HUES48 (cell line): ENCODE results near the gene PCNX2.

ENCODE experiments used
- H3K27ac ChIP-seq: one replicate; pipeline ENCODE4 v1.7.0; 2013; ENCODE audit warnings: low read depth, low read length, inconsistent platforms
- H3K27me3 ChIP-seq: 2 replicates; pipeline ENCODE4 v1.6.1; 2013; ENCODE audit warnings: mild to moderate bottlenecking, low read length; ENCODE audit not compliant: control insufficient read depth, insufficient read depth
- H3K36me3 ChIP-seq: 2 replicates; pipeline ENCODE4 v1.6.1; 2013; ENCODE audit warnings: low read length; ENCODE audit not compliant: control insufficient read depth, insufficient read depth
- H3K4me1 ChIP-seq: 2 replicates; pipeline ENCODE4 v1.6.1; 2013; ENCODE audit warnings: mild to moderate bottlenecking, low read length; ENCODE audit not compliant: control insufficient read depth, insufficient read depth
- H3K4me3 ChIP-seq: 2 replicates; pipeline ENCODE4 v1.5.1; 2013; ENCODE audit warnings: mild to moderate bottlenecking, low read depth, low read length
- H3K9ac ChIP-seq: 2 replicates; pipeline ENCODE4 v1.6.1; 2013; ENCODE audit warnings: mild to moderate bottlenecking, low read depth, low read length, moderate library complexity
- H3K9me3 ChIP-seq: 2 replicates; pipeline ENCODE4 v1.6.1; 2013; ENCODE audit warnings: low read length; ENCODE audit not compliant: control insufficient read depth, insufficient read depth

Gene PCNX2

DNA sequence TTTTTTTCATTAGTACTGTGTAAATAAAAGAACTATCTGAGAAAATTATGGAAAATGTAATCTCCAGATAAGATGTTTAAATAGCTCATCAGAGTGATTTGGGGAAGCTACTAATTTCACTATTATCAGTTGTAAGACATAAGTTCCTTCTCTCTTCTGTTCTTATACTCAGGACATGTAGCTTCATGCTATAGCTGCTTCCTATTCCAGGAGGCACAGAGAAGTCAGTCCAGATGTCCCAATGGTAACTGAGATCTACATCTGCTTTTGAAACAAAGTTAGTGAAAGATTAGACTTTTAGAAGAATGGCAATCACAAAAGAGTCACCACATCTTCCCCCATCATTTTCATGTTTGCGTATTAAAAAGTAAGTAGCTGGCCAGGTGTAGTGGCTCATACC lies 37.6 kb upstream of the PCNX2 start:
- H3K4me1 ChIP-seq = peaks cover 24% of the 10 kb centered on the region
- H3K27me3 ChIP-seq = peaks cover 18% of the 10 kb centered on the region
- H3K9me3 ChIP-seq = no peaks in the 10 kb centered on the region
- no peaks in the 10 kb centered on the region for H3K36me3 ChIP-seq
- no peak overlapping the region for H3K9ac ChIP-seq
- no peak overlapping the region for H3K4me3 ChIP-seq
- H3K27ac ChIP-seq = no peak overlapping the region

DNA sequence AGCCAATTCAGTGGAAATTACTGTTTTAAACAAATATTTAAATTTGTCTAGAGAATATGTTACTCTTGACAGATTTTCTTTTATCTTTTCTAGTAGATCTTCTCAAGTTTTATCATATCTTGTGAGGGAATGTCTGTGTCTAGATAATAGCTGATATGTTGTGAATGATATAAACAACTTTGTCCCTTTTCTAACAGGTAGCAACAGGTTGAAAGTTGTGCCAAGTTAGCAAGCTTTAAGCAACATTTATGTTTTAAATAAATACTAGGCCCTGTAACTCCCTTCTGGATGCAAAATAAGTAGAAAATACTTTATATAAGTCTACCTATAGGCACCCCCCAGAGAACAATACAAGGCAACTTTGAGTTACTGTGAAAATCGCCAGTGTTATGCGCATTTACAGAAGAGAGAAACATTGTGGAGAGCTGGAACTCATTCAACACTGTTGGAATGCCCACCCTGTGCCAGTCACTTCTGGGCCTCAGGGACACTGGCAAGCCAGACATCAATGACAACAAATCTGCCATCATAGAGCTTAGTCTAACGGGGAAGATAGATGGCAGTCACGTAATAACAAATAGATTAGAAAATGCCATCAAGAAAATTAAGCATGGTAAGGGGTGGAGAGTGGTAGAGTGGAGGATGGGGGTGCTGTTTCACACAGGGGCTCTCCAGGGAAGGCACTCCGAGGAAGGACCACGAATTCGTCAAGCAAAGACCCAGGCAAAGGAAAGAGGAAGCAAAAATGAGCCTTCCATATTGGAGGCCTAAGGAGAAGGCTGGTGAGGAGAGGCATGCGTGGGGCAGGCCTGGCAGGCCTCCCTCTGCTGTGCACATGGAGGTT lies 36.4 kb upstream of the PCNX2 start:
- H3K4me3 ChIP-seq = no peak overlapping the region
- no peak overlapping the region for H3K27ac ChIP-seq
- peaks cover 20% of the 10 kb centered on the region for H3K27me3 ChIP-seq
- no peaks in the 10 kb centered on the region for H3K9me3 ChIP-seq
- no peak overlapping the region for H3K9ac ChIP-seq
- no peaks in the 10 kb centered on the region for H3K36me3 ChIP-seq
- H3K4me1 ChIP-seq = peaks cover 17% of the 10 kb centered on the region

DNA sequence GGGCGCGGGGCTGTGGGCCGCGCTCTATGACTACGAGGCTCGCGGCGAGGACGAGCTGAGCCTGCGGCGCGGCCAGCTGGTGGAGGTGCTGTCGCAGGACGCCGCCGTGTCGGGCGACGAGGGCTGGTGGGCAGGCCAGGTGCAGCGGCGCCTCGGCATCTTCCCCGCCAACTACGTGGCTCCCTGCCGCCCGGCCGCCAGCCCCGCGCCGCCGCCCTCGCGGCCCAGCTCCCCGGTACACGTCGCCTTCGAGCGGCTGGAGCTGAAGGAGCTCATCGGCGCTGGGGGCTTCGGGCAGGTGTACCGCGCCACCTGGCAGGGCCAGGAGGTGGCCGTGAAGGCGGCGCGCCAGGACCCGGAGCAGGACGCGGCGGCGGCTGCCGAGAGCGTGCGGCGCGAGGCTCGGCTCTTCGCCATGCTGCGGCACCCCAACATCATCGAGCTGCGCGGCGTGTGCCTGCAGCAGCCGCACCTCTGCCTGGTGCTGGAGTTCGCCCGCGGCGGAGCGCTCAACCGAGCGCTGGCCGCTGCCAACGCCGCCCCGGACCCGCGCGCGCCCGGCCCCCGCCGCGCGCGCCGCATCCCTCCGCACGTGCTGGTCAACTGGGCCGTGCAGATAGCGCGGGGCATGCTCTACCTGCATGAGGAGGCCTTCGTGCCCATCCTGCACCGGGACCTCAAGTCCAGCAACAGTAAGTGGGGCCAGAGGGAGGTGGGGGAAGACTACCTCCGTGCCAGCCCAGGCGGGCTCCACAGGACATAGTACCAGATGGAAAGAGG lies 32.8 kb upstream of the PCNX2 start:
- Histone ChIP-seq H3K9ac (peak overlapping the region; percentile 74), H3K9me3 (no peaks in the 10 kb centered on the region), H3K27ac (no peak overlapping the region), H3K27me3 (peaks cover 34% of the 10 kb centered on the region), H3K36me3 (no peaks in the 10 kb centered on the region), H3K4me3 (peak overlapping the region; percentile 79), H3K4me1 (peaks cover 17% of the 10 kb centered on the region)

GRCh38 chr1:233327651-233328141 lies 32.2 kb upstream of the PCNX2 start, which contains the start of gene MAP3K21:
Gene MAP3K21, plus strand, starts transcription at chr1:233327724. Its CDS starts 305 bp downstream, at chr1:233328029.
- Histone ChIP-seq H3K4me3 (peak within 1 kb of the TSS; percentile 79), H3K4me1 (peaks cover 17% of the 10 kb centered on the region), H3K27me3 (peaks cover 34% of the 10 kb centered on the region), H3K9me3 (no peaks in the 10 kb centered on the region), H3K36me3 (no peaks in the 10 kb centered on the region), H3K27ac (no peak within 1 kb of the TSS), H3K9ac (peak within 1 kb of the TSS; percentile 74)

- H3K27ac ChIP-seq = no peak overlapping the region
- H3K9ac ChIP-seq = no peak overlapping the region
Measured at GRCh38 chr1:233326811-233327650, 31.5 kb upstream of the PCNX2 start.

DNA sequence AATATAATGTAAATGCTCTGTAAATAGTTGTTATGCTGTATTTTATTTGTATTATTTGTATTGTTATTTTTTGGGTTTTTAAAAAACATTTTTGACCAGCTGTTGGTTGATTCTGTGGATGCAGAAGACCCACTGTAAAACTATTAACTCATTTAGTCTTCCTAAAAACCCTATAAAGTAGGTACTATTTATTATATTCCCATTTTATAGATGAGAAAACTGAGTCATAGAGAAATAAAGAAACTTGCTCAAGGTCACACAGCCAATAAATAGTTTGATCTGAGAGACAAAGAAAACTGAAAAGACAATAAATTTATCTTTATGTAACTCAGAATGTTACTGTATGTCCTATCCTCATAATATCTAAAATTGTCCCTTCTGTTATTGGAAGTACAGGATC lies 30.8 kb upstream of the PCNX2 start:
- peaks cover 7% of the 10 kb centered on the region for H3K4me1 ChIP-seq
- H3K4me3 ChIP-seq = no peak overlapping the region
- no peaks in the 10 kb centered on the region for H3K9me3 ChIP-seq
- peaks cover 34% of the 10 kb centered on the region for H3K27me3 ChIP-seq
- H3K36me3 ChIP-seq = no peaks in the 10 kb centered on the region
- no peak overlapping the region for H3K9ac ChIP-seq
- no peak overlapping the region for H3K27ac ChIP-seq

More at GRCh38 chr1:233326811-233327650, 31.5 kb upstream of the PCNX2 start:
- peaks cover 14% of the 10 kb centered on the region for H3K4me1 ChIP-seq
- no peaks in the 10 kb centered on the region for H3K36me3 ChIP-seq
- H3K9me3 ChIP-seq = no peaks in the 10 kb centered on the region
- H3K4me3 ChIP-seq = peak overlapping the region; percentile 72
- H3K27me3 ChIP-seq = peaks cover 34% of the 10 kb centered on the region

GRCh38 chr1:233323718-233324117 lies 28.2 kb upstream of the PCNX2 start:
- Histone ChIP-seq H3K27me3 (peaks cover 22% of the 10 kb centered on the region), H3K9me3 (no peaks in the 10 kb centered on the region), H3K4me3 (no peak overlapping the region), H3K36me3 (no peaks in the 10 kb centered on the region), H3K9ac (no peak overlapping the region), H3K27ac (no peak overlapping the region), H3K4me1 (no peaks in the 10 kb centered on the region; the same call in 1 of the 2 replicates)

- Histone ChIP-seq H3K9me3 (no peaks in the 10 kb centered on the region), H3K4me1 (no peaks in the 10 kb centered on the region), H3K27ac (no peak overlapping the region), H3K9ac (no peak overlapping the region), H3K36me3 (no peaks in the 10 kb centered on the region), H3K4me3 (no peak overlapping the region), H3K27me3 (no peaks in the 10 kb centered on the region)
Measured at GRCh38 chr1:233320023-233320422, 24.5 kb upstream of the PCNX2 start.

GRCh38 chr1:233319272-233319671 lies 23.7 kb upstream of the PCNX2 start:
- Histone ChIP-seq H3K27me3 (no peaks in the 10 kb centered on the region), H3K4me3 (no peak overlapping the region), H3K4me1 (no peaks in the 10 kb centered on the region), H3K36me3 (no peaks in the 10 kb centered on the region), H3K9ac (no peak overlapping the region), H3K27ac (no peak overlapping the region), H3K9me3 (no peaks in the 10 kb centered on the region)

DNA sequence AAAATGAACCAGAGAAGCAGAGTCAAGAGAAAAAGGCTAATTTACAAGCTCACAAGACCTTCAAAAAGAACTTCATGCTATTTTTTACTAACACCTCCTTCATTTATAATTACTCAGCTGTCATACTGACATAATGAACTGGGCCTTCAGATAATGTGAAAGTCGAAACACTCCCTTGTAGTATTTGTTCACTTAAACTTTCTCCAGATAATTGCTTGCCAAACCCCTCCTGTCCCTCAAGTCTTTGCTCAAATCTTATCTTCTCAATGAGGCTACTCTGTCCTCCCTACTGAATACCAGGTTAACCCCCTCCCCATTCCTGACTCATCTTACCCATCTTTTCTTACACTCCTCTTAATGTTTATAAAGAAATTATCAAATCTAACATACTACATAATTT lies 20.9 kb upstream of the PCNX2 start:
- no peak overlapping the region for H3K27ac ChIP-seq
- no peaks in the 10 kb centered on the region for H3K27me3 ChIP-seq
- no peak overlapping the region for H3K9ac ChIP-seq
- no peak overlapping the region for H3K4me3 ChIP-seq
- no peaks in the 10 kb centered on the region for H3K4me1 ChIP-seq
- no peaks in the 10 kb centered on the region for H3K36me3 ChIP-seq
- H3K9me3 ChIP-seq = no peaks in the 10 kb centered on the region
